Fibroblast of lung (primary cell): ENCODE data around the gene GGA3.

Experiments used
- CTCF ChIP-seq, 2 donors: IDR thresholded peaks in 1 of 2; conservative IDR thresholded peaks in 1 of 2; 1 replicate in 1 of 2; 2 replicates in 1 of 2; pipeline ENCODE4 v1.5.1; 2011 to 2012; ENCODE audit warnings: low read length in 2 of 2, control low read depth in 1 of 2, inconsistent platforms in 1 of 2, low read depth in 1 of 2, mild to moderate bottlenecking in 1 of 2
- EZH2 ChIP-seq: IDR thresholded peaks from 2 replicates; pipeline ENCODE4 v1.5.1; 2012; ENCODE audit warnings: low read length, control low read depth, mild to moderate bottlenecking; ENCODE audit errors: missing control alignments

- TF ChIP-seq CTCF (conservative IDR thresholded peaks at IDR 0.05 in 1 of 2, IDR thresholded peaks at IDR 0.05 in 1 of 2; ENCODE audit: low read depth in 1 of 2, low read length in 2 of 2) = no peak
- TF ChIP-seq EZH2 = no peak
These were observed 28.6 kb downstream of the GGA3 start for GRCh38 chr17:75232786-75233185.
